ENCODE data around the gene SCAPER. TPM values are rescaled to one million over a fixed set of nuclear protein-coding genes. Genes with fewer than 3 reads are reported as not detected.
"Not testable (repeated sequence)": the region's sequence is repeated elsewhere in the genome, so short reads cannot be mapped to it uniquely, and the experiment has no call there.

The SCAPER gene
- total RNA-seq, 3 donors from 2014 or later, result 19.5 to 49.8 (median 28.5) TPM

DNA sequence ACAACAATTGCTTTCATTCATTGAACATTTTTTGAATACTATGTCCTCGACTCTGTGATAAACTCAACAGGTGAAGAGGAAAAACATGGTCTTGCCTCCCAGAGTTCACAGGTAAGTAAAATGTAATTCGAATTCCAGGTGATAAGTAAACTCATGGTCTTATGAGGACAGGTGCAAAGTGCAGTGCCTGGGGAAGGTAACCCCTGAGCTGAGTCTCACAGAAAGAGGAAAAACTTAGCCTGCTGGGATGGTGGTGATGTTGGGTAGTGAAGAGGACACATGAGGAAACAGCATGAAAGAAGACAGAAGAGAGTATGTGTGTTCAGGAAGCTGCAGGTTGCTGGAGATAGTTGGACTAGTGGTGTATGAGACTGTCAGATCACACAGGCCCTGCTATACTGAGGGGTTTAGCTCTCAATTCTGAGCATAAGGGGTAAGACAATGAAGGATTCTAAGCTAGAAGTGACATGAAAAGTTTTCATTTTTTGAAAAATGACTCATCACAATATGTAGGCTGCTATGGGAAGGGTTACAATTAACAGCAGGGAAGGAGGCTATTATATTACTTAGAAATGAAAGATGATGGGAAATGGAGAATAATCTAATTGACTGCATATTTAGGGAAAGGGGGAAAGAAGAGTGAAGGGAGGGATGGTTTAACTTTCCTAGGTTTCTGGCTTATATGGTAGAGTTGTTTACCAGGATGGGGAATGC lies 457.3 kb downstream of the SCAPER start:
- H3K27ac ChIP-seq, result no peak overlapping the region
- no peaks in the 10 kb centered on the region for H3K9me3 ChIP-seq
- TF ChIP-seq POLR2AphosphoS5 (IDR thresholded peaks at IDR 0.05), result no peak
- TF ChIP-seq POLR2A (IDR thresholded peaks at IDR 0.05), result no peak
- TF ChIP-seq, protein P1, sequence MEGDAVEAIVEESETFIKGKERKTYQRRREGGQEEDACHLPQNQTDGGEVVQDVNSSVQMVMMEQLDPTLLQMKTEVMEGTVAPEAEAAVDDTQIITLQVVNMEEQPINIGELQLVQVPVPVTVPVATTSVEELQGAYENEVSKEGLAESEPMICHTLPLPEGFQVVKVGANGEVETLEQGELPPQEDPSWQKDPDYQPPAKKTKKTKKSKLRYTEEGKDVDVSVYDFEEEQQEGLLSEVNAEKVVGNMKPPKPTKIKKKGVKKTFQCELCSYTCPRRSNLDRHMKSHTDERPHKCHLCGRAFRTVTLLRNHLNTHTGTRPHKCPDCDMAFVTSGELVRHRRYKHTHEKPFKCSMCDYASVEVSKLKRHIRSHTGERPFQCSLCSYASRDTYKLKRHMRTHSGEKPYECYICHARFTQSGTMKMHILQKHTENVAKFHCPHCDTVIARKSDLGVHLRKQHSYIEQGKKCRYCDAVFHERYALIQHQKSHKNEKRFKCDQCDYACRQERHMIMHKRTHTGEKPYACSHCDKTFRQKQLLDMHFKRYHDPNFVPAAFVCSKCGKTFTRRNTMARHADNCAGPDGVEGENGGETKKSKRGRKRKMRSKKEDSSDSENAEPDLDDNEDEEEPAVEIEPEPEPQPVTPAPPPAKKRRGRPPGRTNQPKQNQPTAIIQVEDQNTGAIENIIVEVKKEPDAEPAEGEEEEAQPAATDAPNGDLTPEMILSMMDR (IDR thresholded peaks at IDR 0.05), result no peak
- intact Hi-C loops (cut with DNase I; ENCODE audit: low total_unique reads), result no loop called here
- no peaks in the 10 kb centered on the region for H3K36me3 ChIP-seq
- H3K27me3 ChIP-seq, result no peaks in the 10 kb centered on the region
- H3K4me1 ChIP-seq, result no peaks in the 10 kb centered on the region
- no peak overlapping the region for H3K4me3 ChIP-seq
- no peak for DNase-seq (ENCODE audit: low spot score in 2 of 2)

DNA sequence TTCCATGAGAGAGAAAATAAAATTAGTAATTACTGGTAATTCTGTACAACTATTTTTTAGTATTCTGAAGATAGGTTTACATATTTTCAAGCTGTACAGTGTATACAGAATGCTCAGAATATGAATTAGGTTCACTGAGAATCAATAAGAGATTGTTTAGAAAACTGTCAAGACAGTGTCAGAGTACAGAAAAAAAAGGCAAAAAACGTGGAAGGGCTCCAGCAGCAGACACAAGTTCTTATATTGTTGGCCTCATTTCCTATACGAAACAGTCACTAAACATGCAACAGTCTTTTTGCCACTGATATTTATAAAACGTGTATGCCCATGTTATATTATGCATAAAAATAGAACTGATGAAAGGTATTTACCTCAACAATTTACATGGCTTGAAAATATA lies 464.7 kb downstream of the SCAPER start:
- Histone ChIP-seq H3K9me3 (no peaks in the 10 kb centered on the region), H3K4me1 (no peaks in the 10 kb centered on the region), H3K27ac (no peak overlapping the region), H3K4me3 (no peak overlapping the region), H3K36me3 (no peaks in the 10 kb centered on the region), H3K27me3 (no peaks in the 10 kb centered on the region)
- DNase-seq (ENCODE audit: low spot score in 2 of 2), result no peak
- TF ChIP-seq POLR2A (IDR thresholded peaks at IDR 0.05) (no peak), POLR2AphosphoS5 (IDR thresholded peaks at IDR 0.05) (no peak)
- TF ChIP-seq, protein P1 (IDR thresholded peaks at IDR 0.05), result no peak
- intact Hi-C loops (cut with DNase I; ENCODE audit: low total_unique reads), result no loop called here

DNA sequence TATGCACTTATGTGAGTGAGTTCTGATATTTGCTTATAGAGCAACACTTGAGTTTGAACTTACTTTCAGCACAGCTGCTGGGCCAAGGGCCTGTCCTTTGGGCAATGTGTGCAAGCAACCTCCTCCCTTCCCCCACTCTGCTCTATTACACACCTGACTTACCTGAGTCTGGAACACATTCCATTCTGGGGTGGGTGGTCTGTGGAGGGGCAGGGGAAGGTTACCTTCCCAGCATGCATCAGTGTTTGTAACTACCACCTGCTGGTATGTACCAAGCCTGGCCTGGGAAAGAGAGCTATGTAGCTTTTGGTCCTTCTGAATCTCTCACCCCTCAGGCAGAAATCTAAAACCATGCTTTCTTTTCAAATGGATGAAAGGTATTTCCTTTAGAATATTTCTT lies 465.6 kb downstream of the SCAPER start:
- DNase-seq (ENCODE audit: low spot score in 2 of 2), result no peak
- intact Hi-C loops (cut with DNase I; ENCODE audit: low total_unique reads), result no loop called here
- no peaks in the 10 kb centered on the region for H3K36me3 ChIP-seq
- H3K27me3 ChIP-seq, result no peaks in the 10 kb centered on the region
- no peaks in the 10 kb centered on the region for H3K4me1 ChIP-seq
- no peak overlapping the region for H3K27ac ChIP-seq
- H3K4me3 ChIP-seq, result no peak overlapping the region
- H3K9me3 ChIP-seq, result no peaks in the 10 kb centered on the region
- TF ChIP-seq, protein P1 (IDR thresholded peaks at IDR 0.05), result no peak
- no peak for TF ChIP-seq POLR2AphosphoS5 (IDR thresholded peaks at IDR 0.05)
- TF ChIP-seq POLR2A (IDR thresholded peaks at IDR 0.05), result no peak

DNA sequence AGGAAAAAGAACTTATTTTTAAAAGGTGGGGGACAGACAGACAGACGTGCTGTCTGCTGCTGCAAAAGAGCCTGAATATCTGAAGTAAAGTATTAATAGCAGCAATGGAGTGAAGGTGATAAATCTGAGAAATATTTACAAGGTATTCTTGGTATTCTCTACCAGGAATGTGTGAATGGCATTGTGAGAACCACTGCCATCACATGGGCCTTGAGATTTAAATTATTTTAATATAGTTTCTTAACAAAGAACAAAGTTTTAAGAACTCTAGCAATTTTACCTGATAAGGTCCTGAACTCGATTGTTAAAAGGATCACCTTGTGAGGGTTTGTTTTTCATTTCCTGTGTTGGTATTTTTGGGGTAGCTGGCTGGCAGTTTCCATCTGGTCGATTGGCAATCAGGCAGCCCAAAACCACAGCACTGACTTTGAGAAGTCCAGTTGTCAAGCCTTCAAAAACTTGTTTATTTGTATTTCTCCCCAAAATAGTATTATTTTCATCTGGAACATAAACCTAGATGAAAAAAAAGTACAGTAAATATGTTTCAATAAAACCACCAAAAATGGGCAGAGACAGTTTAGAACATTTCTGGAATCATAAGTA lies 471.2 kb downstream of the SCAPER start:
- intact Hi-C loops (cut with DNase I; ENCODE audit: low total_unique reads), result no loop called here
- H3K36me3 ChIP-seq, result no peaks in the 10 kb centered on the region
- no peaks in the 10 kb centered on the region for H3K9me3 ChIP-seq
- H3K4me3 ChIP-seq, result no peak overlapping the region
- no peaks in the 10 kb centered on the region for H3K27me3 ChIP-seq
- no peak overlapping the region for H3K27ac ChIP-seq
- no peak for DNase-seq (ENCODE audit: low spot score in 2 of 2)
- TF ChIP-seq, protein P1 (IDR thresholded peaks at IDR 0.05), result no peak
- TF ChIP-seq POLR2A (IDR thresholded peaks at IDR 0.05), result no peak
- no peak for TF ChIP-seq POLR2AphosphoS5 (IDR thresholded peaks at IDR 0.05)
- no peaks in the 10 kb centered on the region for H3K4me1 ChIP-seq

DNA sequence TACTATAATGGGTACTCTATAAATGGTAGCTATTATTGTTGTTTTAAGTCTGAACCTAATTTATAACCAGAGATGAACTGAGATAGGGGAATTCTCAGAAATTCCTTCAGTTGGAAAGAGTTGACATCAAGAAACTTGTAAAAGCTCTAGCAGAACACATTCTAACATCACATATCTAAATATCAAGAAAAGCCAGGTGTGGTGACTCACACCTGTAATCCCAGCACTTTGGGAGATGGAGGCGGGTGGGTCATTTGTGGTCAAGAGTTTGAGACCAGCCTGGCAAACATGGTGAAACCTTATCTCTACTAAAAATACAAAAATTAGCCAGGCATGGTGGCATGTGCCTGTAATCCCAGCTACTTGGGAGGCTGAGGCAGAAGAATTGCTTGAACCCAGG lies 472.1 kb downstream of the SCAPER start:
- DNase-seq (ENCODE audit: low spot score in 2 of 2); H3K4me3 ChIP-seq; H3K36me3 ChIP-seq; H3K4me1 ChIP-seq; H3K27ac ChIP-seq; H3K9me3 ChIP-seq; intact Hi-C loops (cut with DNase I; ENCODE audit: low total_unique reads); H3K27me3 ChIP-seq: not testable (repeated sequence)

All from breast epithelium (tissue), 4 donors.